Epithelial cell of esophagus (primary cell): ENCODE data around the gene ITIH1.
"Not testable (repeated sequence)": the region's sequence is repeated elsewhere in the genome, so short reads cannot be mapped to it uniquely, and the experiment has no call there.

Source experiments
- DNase-seq: peaks from one replicate; pipeline ENCODE4 v3.0.0; 2010; ENCODE audit warnings: low read depth
- H3K4me3 ChIP-seq: 2 replicates; pipeline ENCODE4 v1.5.1; 2011; ENCODE audit warnings: mild to moderate bottlenecking, low read length, control low read depth
- CTCF ChIP-seq: IDR thresholded peaks from 2 replicates; pipeline ENCODE4 v1.5.1; 2011; ENCODE audit warnings: low read depth, mild to moderate bottlenecking, low read length, control low read depth, inconsistent platforms; ENCODE audit not compliant: insufficient read depth; ENCODE audit errors: missing control alignments

ITIH1 gene

GRCh38 chr3:52774901-52775864 is 2.2 kb upstream of the ITIH1 start:
- no peak for TF ChIP-seq CTCF
- H3K4me3 ChIP-seq: no peak overlapping the region
- no peak for DNase-seq

- no peak for DNase-seq
- no peak overlapping the region for H3K4me3 ChIP-seq
- TF ChIP-seq CTCF: no peak
Observed at GRCh38 chr3:52775877-52776276, 1.5 kb upstream of the ITIH1 start.

GRCh38 chr3:52776486-52776885 is 913 bp upstream of the ITIH1 start:
- not testable (repeated sequence) for H3K4me3 ChIP-seq
- peak; percentile 11 for DNase-seq

GRCh38 chr3:52777959-52778805 is 783 bp downstream of the ITIH1 start:
- no peak for TF ChIP-seq CTCF
- H3K4me3 ChIP-seq: no peak overlapping the region
- no peak for DNase-seq

GRCh38 chr3:52779011-52779836 is 1.8 kb downstream of the ITIH1 start:
- no peak for TF ChIP-seq CTCF
- no peak for DNase-seq
- H3K4me3 ChIP-seq: no peak overlapping the region

GRCh38 chr3:52779837-52780585 is 2.6 kb downstream of the ITIH1 start:
- no peak for DNase-seq
- no peak overlapping the region for H3K4me3 ChIP-seq
- no peak for TF ChIP-seq CTCF
